Activated CD4-positive, CD25-positive, alpha-beta regulatory T cell (primary cell): ENCODE measurements around the gene KIF25.
"Not testable (repeated sequence)": the region's sequence is repeated elsewhere in the genome, so short reads cannot be mapped to it uniquely, and the experiment has no call there.

Source experiments
- DNase-seq, 4 experiments: peaks; one replicate each; lab custom pipeline; 2025; lab: John Stamatoyannopoulos, UW

KIF25 gene

DNA sequence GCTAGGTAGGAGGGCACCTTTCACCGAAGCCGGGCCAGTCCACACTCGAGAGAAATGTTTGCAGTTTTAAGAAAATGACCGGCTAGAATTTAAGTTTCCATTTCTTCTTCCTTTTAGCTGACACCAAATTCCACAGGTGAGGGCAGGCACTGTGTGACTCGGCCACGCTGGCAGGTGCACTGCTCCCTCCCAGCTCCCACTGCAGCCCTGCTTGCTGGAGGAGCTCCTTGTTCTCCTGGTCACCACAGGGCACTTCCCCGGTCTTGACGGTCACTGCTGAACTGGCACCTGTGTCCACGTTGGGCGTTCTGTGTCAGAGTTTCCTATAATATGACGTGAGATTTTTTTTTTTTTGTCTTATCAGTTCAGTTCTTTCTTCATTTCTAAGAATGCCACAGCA lies 3.6 kb upstream of the KIF25 start:
- DNase-seq, result no peak

DNA sequence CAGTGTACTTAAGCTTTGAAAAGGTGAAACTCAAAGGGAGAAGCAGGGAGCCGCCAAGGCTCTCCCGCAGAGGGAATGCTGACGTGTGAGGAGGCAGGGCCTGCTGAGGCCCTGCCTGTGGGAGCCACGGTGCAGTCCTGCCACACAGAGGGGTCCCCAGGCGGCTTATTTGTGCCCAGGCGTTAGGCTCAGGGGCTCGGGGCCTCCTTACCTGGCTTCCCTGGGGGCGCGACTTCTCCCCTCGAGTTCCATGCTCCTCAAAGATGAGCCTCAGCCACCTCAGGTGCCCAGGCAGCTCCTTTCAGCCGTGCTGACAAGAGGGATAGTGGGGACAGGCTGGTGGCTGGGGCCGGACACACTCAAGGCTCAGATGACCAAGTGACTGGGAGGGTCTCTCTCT lies 2.2 kb upstream of the KIF25 start:
- no peak for DNase-seq

- no peak for DNase-seq
Measured at GRCh38 chr6:167995731-167996151, 1.7 kb upstream of the KIF25 start.

GRCh38 chr6:167996424-167997199 lies 859 bp upstream of the KIF25 start:
- DNase-seq, result no peak

DNA sequence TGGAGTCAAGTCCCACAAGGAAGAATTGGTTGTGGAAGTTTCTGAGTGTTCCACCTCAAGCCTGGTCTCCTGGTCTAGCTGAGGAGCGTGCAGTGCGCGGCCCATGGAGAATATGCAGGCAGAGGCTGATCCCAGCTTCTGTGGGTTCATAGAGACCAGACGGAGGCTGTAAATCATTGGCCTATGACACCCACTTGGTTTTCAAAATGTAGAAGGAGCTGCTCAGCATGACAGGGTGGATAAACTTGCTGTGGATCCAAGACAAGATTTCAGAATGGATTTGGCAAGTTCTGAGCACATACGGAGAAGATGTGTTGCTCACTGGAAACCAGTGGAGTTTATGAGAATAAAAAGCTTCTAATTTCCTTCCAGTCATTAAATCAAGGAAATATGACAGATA lies 744 bp downstream of the KIF25 start:
- DNase-seq, result no peak

- no peak for DNase-seq
Measured at GRCh38 chr6:168000198-168001028, 2.9 kb downstream of the KIF25 start.

- DNase-seq, result no peak
Measured at GRCh38 chr6:168001029-168001332, 3.5 kb downstream of the KIF25 start.

DNA sequence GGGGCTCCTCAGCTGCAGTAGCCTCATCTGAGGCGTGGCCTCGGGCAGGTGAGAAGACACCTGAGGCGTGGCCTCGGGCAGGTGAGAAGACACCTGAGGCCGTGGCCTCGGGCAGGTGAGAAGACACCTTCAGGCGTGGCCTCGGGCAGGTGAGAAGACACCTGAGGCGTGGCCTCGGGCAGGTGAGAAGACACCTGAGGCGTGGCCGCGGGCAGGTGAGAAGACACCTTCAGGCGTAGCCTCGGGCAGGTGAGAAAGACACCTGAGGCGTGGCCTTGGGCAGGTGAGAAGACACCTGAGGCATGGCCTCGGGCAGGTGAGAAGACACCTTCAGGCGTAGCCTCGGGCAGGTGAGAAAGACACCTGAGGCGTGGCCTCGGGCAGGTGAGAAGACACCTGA lies 4.0 kb downstream of the KIF25 start:
- DNase-seq, result not testable (repeated sequence)

- no peak for DNase-seq
Measured at GRCh38 chr6:168002804-168003203, 5.3 kb downstream of the KIF25 start.

- DNase-seq, result no peak
Measured at GRCh38 chr6:168004023-168004422, 6.6 kb downstream of the KIF25 start.

DNA sequence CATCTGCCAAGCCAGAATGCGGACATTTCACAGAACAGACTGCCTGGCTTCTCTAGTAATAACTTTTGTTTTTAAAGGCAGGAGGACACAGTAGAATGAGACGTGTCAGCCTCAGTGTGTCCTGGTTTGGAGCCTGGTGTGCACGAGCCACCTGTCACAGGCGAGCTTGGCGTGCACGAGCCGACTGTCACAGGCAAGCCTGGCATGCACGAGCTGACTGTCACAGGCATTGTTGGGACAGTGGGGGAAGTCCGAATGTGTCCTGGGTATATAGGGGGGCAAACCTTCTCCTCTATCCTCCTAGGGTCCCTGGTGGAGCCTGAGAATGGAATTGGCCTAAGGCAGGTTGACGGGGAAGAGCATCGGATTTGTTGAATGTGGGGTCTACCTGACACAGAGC lies 7.5 kb downstream of the KIF25 start:
- no peak for DNase-seq

DNA sequence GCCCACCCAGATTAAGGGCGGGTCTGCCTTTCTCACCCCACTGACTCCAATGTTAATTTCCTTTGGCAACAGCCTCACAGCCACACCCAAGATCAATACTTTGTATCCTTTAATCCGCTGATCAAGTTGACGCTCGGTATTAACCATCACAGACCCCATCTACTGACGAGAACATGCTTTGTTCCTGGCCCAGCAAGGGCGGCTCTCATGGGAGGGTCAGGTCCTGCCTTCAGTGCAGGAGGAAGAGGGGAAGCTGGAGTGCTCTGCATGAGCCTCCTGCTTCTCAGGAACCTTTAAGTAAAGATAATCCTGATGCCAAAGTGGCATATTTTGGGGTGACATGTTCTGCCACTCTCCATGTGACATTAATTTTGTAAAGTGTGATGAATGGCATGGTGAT lies 8.3 kb downstream of the KIF25 start:
- no peak for DNase-seq

- DNase-seq, result no peak
Measured at GRCh38 chr6:168007592-168008338, 10.3 kb downstream of the KIF25 start.

GRCh38 chr6:168009331-168009730 lies 11.9 kb downstream of the KIF25 start:
- no peak for DNase-seq

DNA sequence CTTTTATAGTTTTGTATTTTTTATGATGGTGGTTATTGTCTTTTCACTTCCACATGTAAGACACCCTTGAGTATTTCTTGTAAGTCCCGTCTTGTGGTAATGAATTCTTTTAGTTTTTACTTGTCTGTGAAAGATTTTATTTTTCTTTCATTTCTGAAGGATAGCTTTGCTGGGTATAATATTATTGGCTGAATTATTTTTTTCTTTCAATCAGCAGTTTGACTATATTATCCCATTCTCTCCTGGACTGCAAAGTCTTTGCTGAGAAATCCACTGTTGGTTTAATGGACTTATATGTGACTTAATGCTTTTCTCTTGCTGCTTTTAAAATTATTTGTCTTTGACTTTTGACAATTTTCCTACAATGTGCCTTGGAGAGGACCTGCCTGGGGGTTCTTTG lies 13.8 kb downstream of the KIF25 start:
- DNase-seq, result no peak

- no peak for DNase-seq
Measured at GRCh38 chr6:168012431-168013249, 15.2 kb downstream of the KIF25 start.

DNA sequence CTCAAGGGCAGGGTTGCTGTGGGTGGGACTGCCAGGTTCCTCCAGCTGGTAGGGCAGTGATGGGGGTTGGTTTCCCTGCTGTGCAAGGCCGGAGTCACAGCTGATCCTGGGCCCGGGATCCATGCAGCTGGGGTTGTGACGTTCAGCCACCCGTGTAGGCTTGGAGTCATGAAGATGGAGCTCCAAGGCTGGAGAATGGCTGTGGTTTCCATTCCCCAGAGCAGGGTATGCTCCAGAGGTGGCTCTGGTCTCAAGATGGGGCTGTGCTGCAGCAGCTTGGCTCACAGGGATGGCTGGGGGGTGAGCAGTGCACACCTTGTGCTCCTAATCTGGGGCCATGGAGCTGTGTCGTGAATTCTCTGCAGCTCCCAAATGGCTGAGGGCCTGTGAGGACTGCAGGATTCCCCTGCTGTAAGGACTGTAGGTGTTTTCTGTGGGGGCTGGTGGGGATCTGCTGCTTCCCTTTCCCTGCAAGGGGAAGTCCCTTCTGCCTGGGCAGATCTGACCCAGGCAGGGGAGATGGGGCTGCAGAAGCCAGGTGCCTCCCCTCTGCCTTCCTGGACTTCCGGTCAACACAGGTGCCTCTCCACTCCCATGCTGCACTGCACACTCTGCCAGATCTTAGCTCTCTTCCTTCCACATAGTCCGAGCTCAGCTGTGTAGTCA lies 15.9 kb downstream of the KIF25 start:
- no peak for DNase-seq

DNA sequence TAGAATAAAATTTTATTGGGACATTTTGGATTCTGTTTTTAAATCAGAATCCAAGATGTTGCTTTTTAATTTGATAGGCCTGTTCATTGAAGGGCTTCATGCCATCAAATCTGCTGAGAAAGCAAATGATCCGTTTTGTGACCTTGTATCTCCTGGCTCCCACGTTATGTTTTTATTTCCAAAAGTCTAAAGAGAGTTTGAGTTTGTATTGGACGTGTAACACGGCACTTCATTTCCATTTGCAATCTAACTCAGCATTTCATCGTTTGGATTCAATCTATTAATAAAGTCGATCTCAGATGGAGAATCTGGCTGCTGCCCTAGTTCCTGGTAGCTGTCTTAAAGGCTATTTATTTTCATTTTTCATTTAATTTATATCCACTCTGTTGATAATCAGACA lies 17.0 kb downstream of the KIF25 start:
- DNase-seq, result no peak

DNA sequence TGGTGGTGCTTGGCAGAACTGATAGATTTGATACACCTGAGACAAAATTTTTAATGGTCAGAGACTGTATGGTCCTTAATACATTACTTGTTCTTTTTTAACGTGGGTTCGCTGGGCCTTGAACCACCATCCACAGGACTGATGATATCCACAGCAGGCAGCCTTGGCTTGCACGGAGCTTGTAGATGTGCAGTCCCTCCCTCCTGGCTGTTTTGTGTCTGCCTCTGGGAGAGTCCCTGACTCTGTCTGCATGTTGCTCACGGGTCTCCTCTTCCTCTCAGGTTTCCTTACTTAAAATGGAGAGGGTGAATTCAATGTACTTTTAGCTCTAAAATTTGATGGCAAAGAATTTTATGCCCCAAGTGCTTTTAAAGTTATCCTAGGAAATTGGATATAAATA lies 17.5 kb downstream of the KIF25 start:
- no peak for DNase-seq

DNA sequence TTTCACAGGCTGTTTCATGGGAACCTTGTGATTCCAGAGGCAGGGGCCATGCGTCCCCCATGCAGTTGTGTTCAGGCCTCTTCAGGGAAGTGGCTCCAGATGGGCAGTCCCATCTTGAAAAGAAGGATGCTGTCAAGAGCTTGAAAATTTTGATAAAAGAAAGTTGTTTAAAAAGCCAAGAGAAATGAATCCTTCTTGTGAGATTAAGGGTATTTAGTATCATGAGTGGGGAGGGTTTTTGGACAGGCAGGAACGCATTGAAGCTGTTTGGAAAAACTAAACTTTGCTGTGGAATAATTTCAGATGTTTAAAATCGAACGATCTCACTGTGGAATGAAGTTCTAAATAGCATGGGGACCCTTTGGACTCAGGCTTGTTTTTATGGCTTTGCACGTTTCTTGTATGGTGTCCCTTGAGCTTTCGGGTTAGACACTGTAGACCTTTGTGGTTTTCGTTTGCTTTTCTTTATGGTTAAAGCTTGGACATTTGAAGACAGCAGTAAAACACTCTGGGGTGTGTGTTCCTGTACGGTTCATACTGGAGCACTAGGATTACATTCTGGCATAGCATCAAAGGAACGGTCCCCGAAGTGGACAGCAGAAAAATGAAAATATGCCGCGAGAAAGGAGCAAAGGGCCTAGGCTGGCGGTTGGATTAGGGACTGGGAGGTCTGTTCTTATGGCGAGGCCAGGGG lies 18.2 kb downstream of the KIF25 start:
- DNase-seq, result no peak

DNA sequence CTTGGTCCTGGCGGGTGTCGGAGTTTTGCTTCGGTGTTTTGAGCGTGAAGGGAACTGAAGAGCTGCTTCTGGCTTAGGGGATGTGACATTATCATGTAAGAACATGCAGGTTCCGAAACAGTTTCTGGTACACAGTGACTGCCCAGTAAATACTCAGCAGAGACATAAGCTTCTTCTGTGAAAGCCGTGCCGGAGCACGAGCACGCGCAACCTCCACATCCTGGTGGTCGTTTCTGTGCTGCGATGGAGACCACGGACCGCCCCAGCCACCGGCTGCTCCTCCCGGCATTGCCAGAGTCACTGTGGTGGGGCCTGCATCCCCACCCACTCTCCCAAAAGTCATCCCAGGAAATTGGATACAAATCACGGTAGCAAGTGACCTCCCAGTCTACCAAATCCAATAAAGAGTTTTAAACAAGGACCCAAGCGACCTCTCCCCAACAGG lies 18.7 kb downstream of the KIF25 start:
- no peak for DNase-seq
